Glomerular endothelial cell (primary cell): Measurements from ENCODE around the gene DHX29. TPM values are rescaled to one million over a fixed set of nuclear protein-coding genes. Genes with fewer than 3 reads are reported as not detected.

Experiments
- DNase-seq: peaks from one replicate; pipeline ENCODE4 v3.0.0-alpha.2; 2011; ENCODE audit warnings: low read depth, low spot score; ENCODE audit errors: extremely low read depth
- total RNA-seq: library from RNA; depleted of rRNA; stranded (reverse); fragments of >200 nt; gene quantifications from 2 replicates; pipeline ENCODE4 v1.2.3, GENCODE V29; 2015

DHX29 gene
- total RNA-seq, 1 donor from 2014 or later = 23.2 TPM

GRCh38 chr5:55218967-55219366 lies 88.5 kb downstream of the DHX29 start:
- DNase-seq = no peak

GRCh38 chr5:55211184-55211874 lies 96.2 kb downstream of the DHX29 start:
- no peak for DNase-seq

Other genes starting within 250 kb of the DHX29 start
- gene GZMA, start 205.0 kb downstream of the DHX29 start, total RNA-seq = not detected in 2 replicates
- gene GPX8, start 147.5 kb downstream of the DHX29 start, total RNA-seq = 70.8 and 89.8 TPM in 2 replicates
- gene CDC20B, start 134.5 kb downstream of the DHX29 start, total RNA-seq = 0.23 TPM in 1 of 2 replicates, not detected in the other
- not detected in 2 replicates for gene MCIDAS, start 80.4 kb downstream of the DHX29 start, total RNA-seq
- gene CCNO, start 74.1 kb downstream of the DHX29 start, total RNA-seq = 0.10 and 0.70 TPM in 2 replicates
- 32.1 and 49.4 TPM in 2 replicates for gene MTREX, start 295 bp upstream of the DHX29 start, total RNA-seq
- gene PLPP1, start 227.3 kb upstream of the DHX29 start, total RNA-seq = 33.6 and 36.5 TPM in 2 replicates